Stomach smooth muscle (tissue), 2 donors: ENCODE data around the gene WFIKKN1.

Source experiments
- H3K27ac ChIP-seq: one replicate; pipeline ENCODE4 v1.7.0; 2013; ENCODE audit warnings: mild to moderate bottlenecking, low read length, inconsistent platforms
- H3K27me3 ChIP-seq, 2 donors: one replicate each; pipeline ENCODE4 v1.7.0; 2013; ENCODE audit warnings: low read length in 2 of 2; ENCODE audit not compliant: insufficient read depth in 2 of 2, control insufficient read depth in 1 of 2
- H3K36me3 ChIP-seq, 2 donors: one replicate each; pipeline ENCODE4 v1.7.0; 2013; ENCODE audit warnings: low read length in 2 of 2; ENCODE audit not compliant: control insufficient read depth in 2 of 2, insufficient read depth in 2 of 2
- H3K4me1 ChIP-seq: one replicate; pipeline ENCODE4 v1.7.0; 2013; ENCODE audit warnings: low read length; ENCODE audit not compliant: control insufficient read depth, insufficient read depth
- H3K4me3 ChIP-seq, 2 donors: one replicate each; pipeline ENCODE4 v1.7.0; 2013; ENCODE audit warnings: low read length in 2 of 2
- H3K9ac ChIP-seq, 2 donors: one replicate each; pipeline ENCODE4 v1.7.0; 2013; ENCODE audit warnings: low read length in 2 of 2, mild to moderate bottlenecking in 1 of 2
- H3K9me3 ChIP-seq, 2 donors: one replicate each; pipeline ENCODE4 v1.7.0; 2013; ENCODE audit warnings: low read length in 2 of 2; ENCODE audit not compliant: control insufficient read depth in 2 of 2
- donor health status: healthy.
- donor health status: Pancreatic carcinoma.

WFIKKN1 gene

GRCh38 chr16:625117-625976 lies 5.4 kb upstream of the WFIKKN1 start:
- Histone ChIP-seq H3K27ac (no peak overlapping the region), H3K36me3 (peaks cover 0 to 4% of the 10 kb centered on the region in 2 donors), H3K9me3 (no peaks in the 10 kb centered on the region), H3K27me3 (no peaks in the 10 kb centered on the region), H3K4me1 (peaks cover 6% of the 10 kb centered on the region), H3K9ac (no peak overlapping the region), H3K4me3 (no peak overlapping the region)

DNA sequence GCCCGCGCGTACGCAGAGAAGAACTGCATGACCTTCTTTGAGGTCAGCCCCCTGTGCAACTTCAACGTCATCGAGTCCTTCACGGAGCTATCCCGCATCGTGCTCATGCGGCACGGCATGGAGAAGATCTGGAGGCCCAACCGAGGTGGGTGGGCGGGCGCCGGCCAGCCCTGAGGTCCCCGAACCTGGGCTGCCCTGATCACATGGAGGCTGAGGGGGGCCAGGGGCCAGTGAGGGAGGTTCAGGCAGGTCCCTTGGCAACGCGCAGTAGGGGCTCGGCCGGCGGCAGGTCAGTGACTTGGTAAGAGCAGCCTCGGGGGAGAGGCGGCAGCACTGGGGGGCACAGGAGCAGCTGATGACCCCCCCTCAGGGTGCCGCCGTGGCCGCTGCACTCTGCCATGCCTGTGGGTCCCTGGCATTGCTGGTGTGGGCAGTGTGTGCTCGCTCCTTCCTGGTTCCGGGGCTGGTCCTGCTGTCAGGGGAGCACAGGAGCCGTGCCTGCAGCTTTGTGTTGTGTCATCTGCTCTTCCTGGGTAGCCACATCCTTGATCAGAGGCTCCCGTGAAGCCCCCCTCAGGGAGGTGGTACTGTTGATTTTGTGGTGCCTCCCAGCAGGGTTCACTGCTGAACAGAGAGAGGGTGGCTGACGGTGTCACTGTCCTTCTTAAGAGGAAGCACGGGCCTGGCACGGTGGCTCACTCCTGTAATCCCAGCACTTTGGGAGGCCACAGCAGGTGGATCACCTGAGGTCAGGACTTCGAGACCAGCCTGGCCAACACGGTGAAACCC lies 4.6 kb upstream of the WFIKKN1 start:
- peaks cover 0 to 4% of the 10 kb centered on the region in 2 donors for H3K36me3 ChIP-seq
- H3K27me3 ChIP-seq, result peaks cover 2 to 3% of the 10 kb centered on the region in 2 donors
- no peak overlapping the region for H3K9ac ChIP-seq
- peaks cover 13% of the 10 kb centered on the region for H3K4me1 ChIP-seq
- H3K9me3 ChIP-seq, result no peaks in the 10 kb centered on the region
- H3K27ac ChIP-seq, result no peak overlapping the region
- H3K4me3 ChIP-seq, result no peak overlapping the region

GRCh38 chr16:626787-627453 lies 3.9 kb upstream of the WFIKKN1 start:
- Histone ChIP-seq H3K27me3 (peaks cover 2 to 3% of the 10 kb centered on the region in 2 donors), H3K27ac (no peak overlapping the region), H3K9me3 (no peaks in the 10 kb centered on the region), H3K9ac (no peak overlapping the region), H3K4me3 (no peak overlapping the region), H3K4me1 (peaks cover 14% of the 10 kb centered on the region), H3K36me3 (peaks cover 0 to 4% of the 10 kb centered on the region in 2 donors)

GRCh38 chr16:627454-628239 lies 3.1 kb upstream of the WFIKKN1 start:
- H3K27me3 ChIP-seq, result peaks cover 2 to 6% of the 10 kb centered on the region in 2 donors
- no peak overlapping the region for H3K9ac ChIP-seq
- peaks cover 14% of the 10 kb centered on the region for H3K4me1 ChIP-seq
- H3K27ac ChIP-seq, result no peak overlapping the region
- H3K36me3 ChIP-seq, result peaks cover 0 to 4% of the 10 kb centered on the region in 2 donors
- H3K9me3 ChIP-seq, result no peaks in the 10 kb centered on the region
- no peak overlapping the region for H3K4me3 ChIP-seq

DNA sequence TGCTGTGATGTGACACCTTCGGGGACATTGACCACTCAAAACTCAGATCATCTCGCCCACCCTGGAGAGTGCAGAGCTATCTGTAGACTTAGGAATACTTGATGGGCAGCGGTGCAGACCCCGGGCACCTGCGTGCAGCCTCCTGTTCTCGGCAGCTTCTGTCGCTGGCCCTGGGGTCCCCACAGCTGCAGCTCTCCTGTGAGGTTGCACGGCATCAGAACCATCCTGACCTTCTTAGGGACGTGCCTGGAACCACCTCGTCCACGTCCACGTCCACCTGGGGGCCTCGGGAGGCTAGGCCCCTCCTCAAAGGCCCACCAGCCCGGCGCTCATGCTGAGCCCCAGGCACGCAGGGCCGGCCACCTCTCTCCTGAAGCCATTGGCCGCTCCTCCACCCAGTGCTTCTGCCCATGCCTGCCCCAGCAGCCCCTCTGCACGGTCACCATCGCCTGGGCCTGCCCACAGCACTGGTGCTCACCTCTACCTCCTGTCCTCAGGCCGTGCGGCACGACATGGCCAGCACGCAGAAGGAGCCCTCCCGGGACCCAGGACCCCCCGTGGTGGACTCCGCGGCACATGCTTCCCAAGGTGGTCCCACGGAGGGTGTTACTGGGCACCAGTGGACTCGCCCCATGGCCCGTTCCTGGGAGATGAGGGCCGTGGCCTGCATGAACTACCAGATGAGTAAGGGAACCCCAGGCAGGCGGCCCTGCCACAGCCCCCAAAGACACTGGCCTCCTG lies 2.3 kb upstream of the WFIKKN1 start:
- H3K36me3 ChIP-seq, result peaks cover 0 to 4% of the 10 kb centered on the region in 2 donors

DNA sequence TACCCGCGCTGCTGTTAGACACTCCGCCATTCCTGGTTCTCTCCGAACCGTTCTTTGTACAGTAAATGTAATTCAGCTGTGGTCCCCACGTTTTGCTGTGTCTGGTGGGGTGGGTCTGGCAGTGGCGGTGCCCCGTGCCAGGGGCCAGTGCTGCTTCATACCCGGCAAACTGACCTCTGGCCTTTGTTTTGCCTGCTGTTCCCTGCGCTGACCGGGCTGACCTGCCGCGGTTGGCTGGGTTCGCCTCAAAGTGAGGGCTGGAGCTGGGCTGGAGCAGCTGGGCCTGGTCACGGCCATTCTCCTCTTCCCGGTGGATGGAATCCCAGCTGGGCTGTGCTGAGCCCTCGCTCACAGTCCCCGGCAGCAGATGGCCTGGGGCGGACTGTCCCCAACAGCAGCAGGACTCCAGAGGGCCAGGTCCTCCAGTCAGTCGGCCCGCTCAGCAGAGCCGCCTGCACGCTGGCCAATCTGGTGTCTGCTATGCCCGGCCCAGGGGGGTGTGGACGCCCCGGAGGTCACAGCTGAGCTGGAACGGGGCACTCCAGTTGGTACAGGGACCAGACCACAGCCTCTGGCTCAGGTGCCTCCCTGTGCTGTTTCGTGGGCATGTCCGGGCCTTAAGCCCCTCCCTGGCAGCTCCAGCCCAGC lies 1.5 kb upstream of the WFIKKN1 start:
- H3K27ac ChIP-seq, result no peak overlapping the region
- H3K4me3 ChIP-seq, result no peak overlapping the region
- H3K4me1 ChIP-seq, result peaks cover 14% of the 10 kb centered on the region
- H3K27me3 ChIP-seq, result peaks cover 2 to 6% of the 10 kb centered on the region in 2 donors
- no peaks in the 10 kb centered on the region for H3K9me3 ChIP-seq
- peaks cover 0 to 4% of the 10 kb centered on the region in 2 donors for H3K36me3 ChIP-seq
- H3K9ac ChIP-seq, result no peak overlapping the region

More for the DNA sequence above, 2.3 kb upstream of the WFIKKN1 start:
- Histone ChIP-seq H3K9ac (no peak overlapping the region), H3K27ac (no peak overlapping the region), H3K27me3 (peaks cover 2 to 6% of the 10 kb centered on the region in 2 donors), H3K4me1 (peaks cover 14% of the 10 kb centered on the region), H3K9me3 (no peaks in the 10 kb centered on the region), H3K4me3 (no peak overlapping the region)

DNA sequence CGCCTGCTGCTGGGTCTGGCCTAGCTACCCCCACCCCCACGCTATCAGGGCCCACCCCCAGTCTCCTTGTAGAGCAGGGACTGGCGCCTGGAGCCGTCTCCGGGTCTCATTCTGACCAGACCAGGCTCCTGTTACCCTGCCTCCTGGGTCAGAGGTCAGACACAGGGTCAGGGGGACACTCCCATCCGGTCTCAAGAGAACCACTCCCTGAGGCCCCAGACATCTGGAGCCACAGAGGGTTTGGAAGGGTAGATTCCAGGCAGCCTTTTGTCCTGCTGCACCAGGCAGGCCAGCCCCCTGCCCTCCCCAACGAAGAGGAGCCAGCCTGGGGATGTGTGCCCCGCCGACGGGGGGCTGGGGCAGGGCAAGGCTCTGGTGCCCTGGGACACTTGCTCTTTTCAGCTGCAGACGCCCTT lies 944 bp upstream of the WFIKKN1 start:
- no peak overlapping the region for H3K9ac ChIP-seq
- H3K27ac ChIP-seq, result no peak overlapping the region
- H3K4me3 ChIP-seq, result no peak overlapping the region
- no peaks in the 10 kb centered on the region for H3K9me3 ChIP-seq
- peaks cover 0 to 4% of the 10 kb centered on the region in 2 donors for H3K36me3 ChIP-seq
- H3K27me3 ChIP-seq, result peaks cover 2 to 6% of the 10 kb centered on the region in 2 donors
- H3K4me1 ChIP-seq, result peaks cover 17% of the 10 kb centered on the region

DNA sequence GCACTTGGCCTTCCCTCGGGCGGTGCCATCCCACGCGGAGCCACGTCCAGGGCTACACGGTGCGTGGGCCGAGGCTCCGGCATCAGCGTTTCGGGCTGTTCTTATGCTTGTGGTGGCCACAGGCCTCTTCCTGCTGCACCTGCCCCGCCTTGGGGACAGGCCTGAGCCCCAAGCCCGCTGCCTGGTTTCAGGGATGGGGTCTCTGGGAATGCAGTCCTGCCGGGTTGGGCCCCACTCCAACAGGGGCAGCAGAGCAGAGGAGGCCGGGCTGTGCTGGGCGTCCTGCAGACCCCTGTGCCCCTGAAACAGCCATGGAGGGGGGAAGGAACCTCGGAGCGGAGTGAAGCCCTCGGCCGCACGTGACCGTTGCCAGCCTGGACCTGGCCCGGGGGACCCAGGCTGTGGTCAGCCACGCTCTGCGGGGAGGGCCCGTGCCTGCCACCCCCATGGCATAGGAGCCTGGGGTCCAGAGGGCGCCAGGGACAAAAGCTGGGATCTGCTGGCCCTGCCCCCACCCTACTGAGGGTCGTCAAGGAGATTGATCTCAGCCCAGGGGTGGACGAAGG lies 453 bp upstream of the WFIKKN1 start:
- no peak overlapping the region for H3K27ac ChIP-seq

DNA sequence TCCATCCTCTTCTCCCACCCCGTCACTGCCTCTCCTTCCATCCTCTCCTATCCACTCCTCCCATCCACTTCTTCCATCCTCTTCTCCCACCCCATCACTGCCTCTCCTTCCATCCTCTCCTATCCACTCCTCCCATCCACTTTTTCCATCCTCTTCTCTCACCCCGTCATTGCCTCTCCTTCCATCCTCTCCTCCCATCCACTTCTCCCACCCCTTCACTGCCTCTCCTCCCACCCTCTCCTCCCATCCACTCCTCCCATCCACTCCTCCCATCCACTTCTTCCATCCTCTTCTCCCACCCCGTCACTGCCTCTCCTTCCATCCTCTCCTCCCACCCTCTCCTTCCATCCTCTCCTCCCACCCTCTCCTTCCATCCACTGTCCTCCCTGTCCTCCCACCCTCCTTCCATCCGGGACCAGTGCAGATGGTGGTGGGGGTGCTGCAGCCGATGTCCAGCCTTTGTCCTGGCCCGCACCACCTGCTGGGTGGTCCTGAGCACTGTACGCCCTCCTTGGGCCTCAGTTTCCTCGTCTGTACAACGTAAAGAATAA lies 1.1 kb downstream of the WFIKKN1 start:
- Histone ChIP-seq H3K4me1 (peaks cover 25% of the 10 kb centered on the region), H3K27ac (no peak overlapping the region), H3K4me3 (no peak overlapping the region), H3K9ac (no peak overlapping the region), H3K9me3 (no peaks in the 10 kb centered on the region), H3K27me3 (peaks cover 2 to 6% of the 10 kb centered on the region in 2 donors), H3K36me3 (peaks cover 0 to 2% of the 10 kb centered on the region in 2 donors)

More for the DNA sequence above, 453 bp upstream of the WFIKKN1 start:
- Histone ChIP-seq H3K27me3 (peaks cover 2 to 6% of the 10 kb centered on the region in 2 donors), H3K9ac (no peak overlapping the region), H3K36me3 (peaks cover 0 to 4% of the 10 kb centered on the region in 2 donors), H3K4me1 (peaks cover 22% of the 10 kb centered on the region), H3K9me3 (no peaks in the 10 kb centered on the region), H3K4me3 (no peak overlapping the region)
